ENCODE measurements around the gene MCTP1.

Gene MCTP1

GRCh38 chr5:94793816-94794198 is 491.1 kb downstream of the MCTP1 start:
- no peak for DNase-seq

- DNase-seq: no peak
Measured at GRCh38 chr5:94793113-94793815, 491.6 kb downstream of the MCTP1 start.

- DNase-seq: no peak
Measured at GRCh38 chr5:94791829-94792228, 493.1 kb downstream of the MCTP1 start.

- no peak for DNase-seq
Measured at GRCh38 chr5:94788527-94788926, 496.4 kb downstream of the MCTP1 start.

GRCh38 chr5:94784536-94785505 is 500.1 kb downstream of the MCTP1 start:
- no peak for DNase-seq

GRCh38 chr5:94782383-94782782 is 502.5 kb downstream of the MCTP1 start:
- no peak for DNase-seq

GRCh38 chr5:94779684-94780083 is 505.2 kb downstream of the MCTP1 start:
- no peak for DNase-seq

GRCh38 chr5:94778732-94779131 is 506.2 kb downstream of the MCTP1 start:
- DNase-seq: no peak

- no peak for DNase-seq
Measured at GRCh38 chr5:94778299-94778698, 506.6 kb downstream of the MCTP1 start.

GRCh38 chr5:94777056-94777880 is 507.6 kb downstream of the MCTP1 start:
- DNase-seq: no peak

GRCh38 chr5:94776167-94776566 is 508.7 kb downstream of the MCTP1 start:
- no peak for DNase-seq

- DNase-seq: no peak
Measured at GRCh38 chr5:94775088-94775487, 509.8 kb downstream of the MCTP1 start.

- no peak for DNase-seq
Measured at GRCh38 chr5:94771742-94772141, 513.2 kb downstream of the MCTP1 start.

GRCh38 chr5:94769996-94770395 is 514.9 kb downstream of the MCTP1 start:
- no peak for DNase-seq

GRCh38 chr5:94761786-94762185 is 523.1 kb downstream of the MCTP1 start:
- no peak for DNase-seq

GRCh38 chr5:94761055-94761454 is 523.8 kb downstream of the MCTP1 start:
- no peak for DNase-seq

- no peak for DNase-seq
Measured at GRCh38 chr5:94759961-94760360, 524.9 kb downstream of the MCTP1 start.

- DNase-seq: no peak
Measured at GRCh38 chr5:94759022-94759421, 525.9 kb downstream of the MCTP1 start.

GRCh38 chr5:94754824-94755223 is 530.1 kb downstream of the MCTP1 start:
- DNase-seq: no peak

GRCh38 chr5:94751460-94751859 is 533.4 kb downstream of the MCTP1 start:
- no peak for DNase-seq

- DNase-seq: no peak
Measured at GRCh38 chr5:94750681-94751080, 534.2 kb downstream of the MCTP1 start.

- no peak for DNase-seq
Measured at GRCh38 chr5:94749042-94749441, 535.9 kb downstream of the MCTP1 start.

GRCh38 chr5:94748212-94748611 is 536.7 kb downstream of the MCTP1 start:
- no peak for DNase-seq

Data from effector CD4-positive, alpha-beta T cell (primary cell).